HepG2 (cell line): Measurements from ENCODE around the gene MRS2. TPM values are rescaled to one million over a fixed set of nuclear protein-coding genes. Genes with fewer than 3 reads are reported as not detected.

Experiments used
- ETV6 ChIP-seq: sonication (generic); formaldehyde crosslinking; conservative IDR thresholded peaks from 2 replicates; pipeline ENCODE4 v1.4.0; 2020; ENCODE audit warnings: missing genetic modification reagents
- IKZF1 ChIP-seq: fragments of 450-650 bp; IDR thresholded peaks from 2 replicates; pipeline ENCODE4 v1.7.1; 2016
- NFKB2 ChIP-seq: sonication (generic); formaldehyde crosslinking; IDR thresholded peaks from 2 replicates; pipeline ENCODE4 v1.4.0; 2020; ENCODE audit warnings: missing genetic modification reagents, borderline replicate concordance
- RFXAP ChIP-seq: sonication (generic); formaldehyde crosslinking; IDR thresholded peaks from 2 replicates; pipeline ENCODE4 v1.4.0; 2020; ENCODE audit warnings: missing genetic modification reagents, borderline replicate concordance
- STAT5B ChIP-seq: sonication (generic); formaldehyde crosslinking; IDR thresholded peaks from 2 replicates; pipeline ENCODE4 v1.4.0; 2020; ENCODE audit warnings: missing genetic modification reagents
- ZNF350 ChIP-seq: sonication (generic); formaldehyde crosslinking; IDR thresholded peaks from 2 replicates; pipeline ENCODE4 v1.4.0; 2020; ENCODE audit warnings: mild to moderate bottlenecking, low read depth, missing genetic modification reagents, borderline replicate concordance
- ZNF383 ChIP-seq: sonication (generic); formaldehyde crosslinking; IDR thresholded peaks from 2 replicates; pipeline ENCODE4 v1.4.0; 2020; ENCODE audit warnings: missing genetic modification reagents, mild to moderate bottlenecking, borderline replicate concordance
- ZNF724P ChIP-seq: sonication (generic); formaldehyde crosslinking; IDR thresholded peaks from 2 replicates; pipeline ENCODE4 v1.8.0; 2022; ENCODE audit warnings: missing genetic modification reagents, borderline replicate concordance
- polyA plus RNA-seq, 8 experiments: library from polyadenylated mRNA; depleted of rRNA in 3 of 8; stranded (reverse) in 7 of 8; unstranded in 1 of 8; fragments of >200 nt; fragmentation: Illumina TruSeq in 4 of 8; extraction: Trizol in 4 of 8; gene quantifications; 2 replicates each; pipeline versions ENCODE4 v1.2.1 to v1.2.3, GENCODE V29; 2011 to 2016; ENCODE audit warnings: low read depth in 4 of 8, missing spikeins in 1 of 8, mixed read lengths in 1 of 8; ENCODE audit not compliant: insufficient read depth in 1 of 8
- total RNA-seq, 5 experiments: library from RNA; depleted of rRNA; stranded (reverse); fragments of >200 nt; fragmentation: Illumina TruSeq; extraction: Trizol; gene quantifications; 2 replicates each; pipeline ENCODE4 v1.2.3, GENCODE V29; 2016; ENCODE audit warnings: low read depth in 1 of 5
- TF ChIP-seq, protein P1 (sequence below): sonication (generic); formaldehyde crosslinking; IDR thresholded peaks from 2 replicates; pipeline ENCODE4 v1.4.0; 2020; ENCODE audit warnings: mild to moderate bottlenecking, missing genetic modification reagents
- TF ChIP-seq, protein P2 (sequence below): sonication (generic); formaldehyde crosslinking; IDR thresholded peaks from 2 replicates; pipeline ENCODE4 v1.5.0; 2020; ENCODE audit warnings: missing genetic modification reagents, mild to moderate bottlenecking, borderline replicate concordance
- TF ChIP-seq, protein P3 (sequence below): sonication (generic); formaldehyde crosslinking; IDR thresholded peaks from 2 replicates; pipeline ENCODE4 v1.4.0; 2020; ENCODE audit warnings: low read depth, mild to moderate bottlenecking, missing genetic modification reagents
- TF ChIP-seq, protein P4 (sequence below): sonication (generic); formaldehyde crosslinking; IDR thresholded peaks from one replicate; pipeline ENCODE4 v1.5.1; 2020; ENCODE audit warnings: mild to moderate bottlenecking, missing genetic modification reagents; ENCODE audit errors: not compliant biosample characterization
- TF ChIP-seq, protein P5 (sequence below): sonication (generic); formaldehyde crosslinking; IDR thresholded peaks from 2 replicates; pipeline ENCODE4 v1.9.0; 2022; ENCODE audit warnings: missing genetic modification reagents, mild to moderate bottlenecking, borderline replicate concordance

Gene MRS2
- total and polyA plus RNA-seq, 2 of the 13 experiments (the other 11 are each of a cell fraction or from before 2014, with no cell fraction given) = 31.1 to 83.8 TPM

DNA sequence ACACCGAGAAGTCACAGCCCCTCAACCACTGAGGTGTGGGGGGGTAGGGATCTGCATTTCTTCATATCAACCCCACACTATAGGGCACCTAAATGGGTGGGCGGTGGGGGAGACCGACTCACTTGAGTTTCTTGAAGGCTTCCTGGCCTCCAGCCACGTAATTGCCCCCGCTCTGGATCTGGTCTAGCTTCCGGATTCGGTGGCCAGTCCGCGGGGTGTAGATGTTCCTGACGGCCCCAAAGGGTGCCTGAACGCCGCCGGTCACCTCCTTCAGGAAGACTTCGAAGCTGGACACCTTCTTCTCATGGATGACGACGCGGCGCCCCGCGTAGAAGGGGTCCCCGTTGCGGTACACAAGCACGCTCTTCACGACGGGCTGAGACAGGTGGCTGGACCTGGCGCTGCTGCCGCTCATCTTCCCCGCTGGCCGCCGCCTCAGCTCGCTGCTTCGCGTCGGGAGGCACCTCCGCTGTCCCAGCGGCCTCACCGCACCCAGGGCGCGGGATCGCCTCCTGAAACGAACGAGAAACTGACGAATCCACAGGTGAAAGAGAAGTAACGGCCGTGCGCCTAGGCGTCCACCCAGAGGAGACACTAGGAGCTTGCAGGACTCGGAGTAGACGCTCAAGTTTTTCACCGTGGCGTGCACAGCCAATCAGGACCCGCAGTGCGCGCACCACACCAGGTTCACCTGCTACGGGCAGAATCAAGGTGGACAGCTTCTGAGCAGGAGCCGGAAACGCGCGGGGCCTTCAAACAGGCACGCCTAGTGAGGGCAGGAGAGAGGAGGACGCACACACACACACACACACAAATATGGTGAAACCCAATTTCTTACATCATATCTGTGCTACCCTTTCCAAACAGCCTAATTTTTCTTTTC lies 45.2 kb upstream of the MRS2 start, which contains the start of gene DCDC2 (continued):
- TF ChIP-seq, protein P1, sequence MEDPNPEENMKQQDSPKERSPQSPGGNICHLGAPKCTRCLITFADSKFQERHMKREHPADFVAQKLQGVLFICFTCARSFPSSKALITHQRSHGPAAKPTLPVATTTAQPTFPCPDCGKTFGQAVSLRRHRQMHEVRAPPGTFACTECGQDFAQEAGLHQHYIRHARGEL (CRISPR knock-in tag) = no peak
- TF ChIP-seq ZNF350 = peak; percentile 96
- peak; percentile 57; the same call in 1 of the 2 replicates for TF ChIP-seq RFXAP (CRISPR knock-in tag)
- TF ChIP-seq, protein P2, sequence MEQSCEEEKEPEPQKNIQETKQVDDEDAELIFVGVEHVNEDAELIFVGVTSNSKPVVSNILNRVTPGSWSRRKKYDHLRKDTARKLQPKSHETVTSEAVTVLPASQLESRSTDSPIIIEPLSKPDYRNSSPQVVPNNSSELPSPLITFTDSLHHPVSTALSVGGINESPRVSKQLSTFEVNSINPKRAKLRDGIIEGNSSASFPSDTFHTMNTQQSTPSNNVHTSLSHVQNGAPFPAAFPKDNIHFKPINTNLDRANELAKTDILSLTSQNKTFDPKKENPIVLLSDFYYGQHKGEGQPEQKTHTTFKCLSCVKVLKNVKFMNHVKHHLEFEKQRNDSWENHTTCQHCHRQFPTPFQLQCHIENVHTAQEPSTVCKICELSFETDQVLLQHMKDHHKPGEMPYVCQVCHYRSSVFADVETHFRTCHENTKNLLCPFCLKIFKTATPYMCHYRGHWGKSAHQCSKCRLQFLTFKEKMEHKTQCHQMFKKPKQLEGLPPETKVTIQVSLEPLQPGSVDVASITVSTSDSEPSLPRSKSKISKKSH = peak; percentile 97; the same call in 1 of the 2 replicates
- TF ChIP-seq IKZF1 = no peak
- peak; percentile 86 for TF ChIP-seq NFKB2
- no peak for TF ChIP-seq STAT5B (CRISPR knock-in tag)
- TF ChIP-seq ZNF383 (CRISPR knock-in tag) = no peak
- TF ChIP-seq ZNF724P (CRISPR knock-in tag) = peak; percentile 67; the same call in 1 of the 2 replicates
- TF ChIP-seq, protein P3, sequence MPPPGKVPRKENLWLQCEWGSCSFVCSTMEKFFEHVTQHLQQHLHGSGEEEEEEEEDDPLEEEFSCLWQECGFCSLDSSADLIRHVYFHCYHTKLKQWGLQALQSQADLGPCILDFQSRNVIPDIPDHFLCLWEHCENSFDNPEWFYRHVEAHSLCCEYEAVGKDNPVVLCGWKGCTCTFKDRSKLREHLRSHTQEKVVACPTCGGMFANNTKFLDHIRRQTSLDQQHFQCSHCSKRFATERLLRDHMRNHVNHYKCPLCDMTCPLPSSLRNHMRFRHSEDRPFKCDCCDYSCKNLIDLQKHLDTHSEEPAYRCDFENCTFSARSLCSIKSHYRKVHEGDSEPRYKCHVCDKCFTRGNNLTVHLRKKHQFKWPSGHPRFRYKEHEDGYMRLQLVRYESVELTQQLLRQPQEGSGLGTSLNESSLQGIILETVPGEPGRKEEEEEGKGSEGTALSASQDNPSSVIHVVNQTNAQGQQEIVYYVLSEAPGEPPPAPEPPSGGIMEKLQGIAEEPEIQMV (CRISPR knock-in tag) = peak; percentile 63
- peak; percentile 57; the same call in 1 of the 2 replicates for TF ChIP-seq ETV6
- TF ChIP-seq, protein P4, sequence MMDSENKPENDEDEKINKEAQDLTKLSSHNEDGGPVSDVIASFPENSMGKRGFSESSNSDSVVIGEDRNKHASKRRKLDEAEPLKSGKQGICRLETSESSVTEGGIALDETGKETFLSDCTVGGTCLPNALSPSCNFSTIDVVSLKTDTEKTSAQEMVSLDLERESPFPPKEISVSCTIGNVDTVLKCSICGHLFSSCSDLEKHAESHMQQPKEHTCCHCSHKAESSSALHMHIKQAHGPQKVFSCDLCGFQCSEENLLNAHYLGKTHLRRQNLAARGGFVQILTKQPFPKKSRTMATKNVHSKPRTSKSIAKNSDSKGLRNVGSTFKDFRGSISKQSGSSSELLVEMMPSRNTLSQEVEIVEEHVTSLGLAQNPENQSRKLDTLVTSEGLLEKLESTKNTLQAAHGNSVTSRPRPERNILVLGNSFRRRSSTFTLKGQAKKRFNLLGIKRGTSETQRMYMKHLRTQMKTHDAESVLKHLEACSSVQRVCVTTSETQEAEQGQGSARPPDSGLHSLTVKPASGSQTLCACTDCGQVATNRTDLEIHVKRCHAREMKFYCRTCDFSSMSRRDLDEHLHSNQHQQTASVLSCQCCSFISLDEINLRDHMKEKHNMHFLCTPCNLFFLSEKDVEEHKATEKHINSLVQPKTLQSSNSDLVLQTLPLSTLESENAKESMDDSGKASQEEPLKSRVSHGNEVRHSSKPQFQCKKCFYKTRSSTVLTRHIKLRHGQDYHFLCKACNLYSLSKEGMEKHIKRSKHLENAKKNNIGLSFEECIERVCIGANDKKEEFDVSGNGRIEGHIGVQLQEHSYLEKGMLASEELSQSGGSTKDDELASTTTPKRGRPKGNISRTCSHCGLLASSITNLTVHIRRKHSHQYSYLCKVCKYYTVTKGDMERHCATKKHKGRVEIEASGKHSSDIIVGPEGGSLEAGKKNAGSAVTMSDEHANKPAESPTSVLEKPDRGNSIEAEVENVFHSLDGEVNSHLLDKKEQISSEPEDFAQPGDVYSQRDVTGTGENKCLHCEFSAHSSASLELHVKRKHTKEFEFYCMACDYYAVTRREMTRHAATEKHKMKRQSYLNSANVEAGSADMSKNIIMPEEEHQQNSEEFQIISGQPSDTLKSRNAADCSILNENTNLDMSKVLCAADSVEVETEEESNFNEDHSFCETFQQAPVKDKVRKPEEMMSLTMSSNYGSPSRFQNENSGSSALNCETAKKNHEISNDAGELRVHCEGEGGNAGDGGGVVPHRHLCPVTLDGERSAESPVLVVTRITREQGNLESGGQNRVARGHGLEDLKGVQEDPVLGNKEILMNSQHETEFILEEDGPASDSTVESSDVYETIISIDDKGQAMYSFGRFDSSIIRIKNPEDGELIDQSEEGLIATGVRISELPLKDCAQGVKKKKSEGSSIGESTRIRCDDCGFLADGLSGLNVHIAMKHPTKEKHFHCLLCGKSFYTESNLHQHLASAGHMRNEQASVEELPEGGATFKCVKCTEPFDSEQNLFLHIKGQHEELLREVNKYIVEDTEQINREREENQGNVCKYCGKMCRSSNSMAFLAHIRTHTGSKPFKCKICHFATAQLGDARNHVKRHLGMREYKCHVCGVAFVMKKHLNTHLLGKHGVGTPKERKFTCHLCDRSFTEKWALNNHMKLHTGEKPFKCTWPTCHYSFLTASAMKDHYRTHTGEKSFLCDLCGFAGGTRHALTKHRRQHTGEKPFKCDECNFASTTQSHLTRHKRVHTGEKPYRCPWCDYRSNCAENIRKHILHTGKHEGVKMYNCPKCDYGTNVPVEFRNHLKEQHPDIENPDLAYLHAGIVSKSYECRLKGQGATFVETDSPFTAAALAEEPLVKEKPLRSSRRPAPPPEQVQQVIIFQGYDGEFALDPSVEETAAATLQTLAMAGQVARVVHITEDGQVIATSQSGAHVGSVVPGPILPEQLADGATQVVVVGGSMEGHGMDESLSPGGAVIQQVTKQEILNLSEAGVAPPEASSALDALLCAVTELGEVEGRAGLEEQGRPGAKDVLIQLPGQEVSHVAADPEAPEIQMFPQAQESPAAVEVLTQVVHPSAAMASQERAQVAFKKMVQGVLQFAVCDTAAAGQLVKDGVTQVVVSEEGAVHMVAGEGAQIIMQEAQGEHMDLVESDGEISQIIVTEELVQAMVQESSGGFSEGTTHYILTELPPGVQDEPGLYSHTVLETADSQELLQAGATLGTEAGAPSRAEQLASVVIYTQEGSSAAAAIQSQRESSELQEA (CRISPR knock-in tag) = peak; percentile 98
- TF ChIP-seq, protein P5, sequence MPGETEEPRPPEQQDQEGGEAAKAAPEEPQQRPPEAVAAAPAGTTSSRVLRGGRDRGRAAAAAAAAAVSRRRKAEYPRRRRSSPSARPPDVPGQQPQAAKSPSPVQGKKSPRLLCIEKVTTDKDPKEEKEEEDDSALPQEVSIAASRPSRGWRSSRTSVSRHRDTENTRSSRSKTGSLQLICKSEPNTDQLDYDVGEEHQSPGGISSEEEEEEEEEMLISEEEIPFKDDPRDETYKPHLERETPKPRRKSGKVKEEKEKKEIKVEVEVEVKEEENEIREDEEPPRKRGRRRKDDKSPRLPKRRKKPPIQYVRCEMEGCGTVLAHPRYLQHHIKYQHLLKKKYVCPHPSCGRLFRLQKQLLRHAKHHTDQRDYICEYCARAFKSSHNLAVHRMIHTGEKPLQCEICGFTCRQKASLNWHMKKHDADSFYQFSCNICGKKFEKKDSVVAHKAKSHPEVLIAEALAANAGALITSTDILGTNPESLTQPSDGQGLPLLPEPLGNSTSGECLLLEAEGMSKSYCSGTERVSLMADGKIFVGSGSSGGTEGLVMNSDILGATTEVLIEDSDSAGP (CRISPR knock-in tag) = peak; percentile 95
